Raji (cell line): ENCODE measurements around the gene HS2ST1.

Source experiments
- POLR2A ChIP-seq: IDR thresholded peaks from 2 replicates; pipeline ENCODE4 v1.6.1; 2011; ENCODE audit warnings: low read depth, low read length, control low read depth; ENCODE audit not compliant: insufficient read depth

HS2ST1 gene

DNA sequence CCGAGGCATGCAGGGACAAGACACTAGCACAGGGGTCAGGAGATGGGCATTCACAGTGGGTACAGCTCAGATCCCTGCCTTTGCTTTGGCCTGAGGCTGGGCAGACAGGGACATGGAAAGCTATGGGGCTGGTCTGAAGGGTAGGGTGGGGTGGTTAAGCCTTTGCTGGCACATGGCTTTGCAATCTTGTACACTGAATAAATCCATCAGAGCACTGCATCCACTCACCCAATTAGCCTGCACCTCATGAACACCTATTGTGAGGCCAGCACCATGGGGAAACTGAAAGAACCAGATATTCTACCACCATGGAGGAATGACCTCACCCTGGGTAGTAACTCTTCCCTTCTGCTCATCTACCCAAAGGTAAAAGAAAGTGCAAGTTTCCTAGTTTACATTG is 214.6 kb downstream of the HS2ST1 start:
- no peak for TF ChIP-seq POLR2A

DNA sequence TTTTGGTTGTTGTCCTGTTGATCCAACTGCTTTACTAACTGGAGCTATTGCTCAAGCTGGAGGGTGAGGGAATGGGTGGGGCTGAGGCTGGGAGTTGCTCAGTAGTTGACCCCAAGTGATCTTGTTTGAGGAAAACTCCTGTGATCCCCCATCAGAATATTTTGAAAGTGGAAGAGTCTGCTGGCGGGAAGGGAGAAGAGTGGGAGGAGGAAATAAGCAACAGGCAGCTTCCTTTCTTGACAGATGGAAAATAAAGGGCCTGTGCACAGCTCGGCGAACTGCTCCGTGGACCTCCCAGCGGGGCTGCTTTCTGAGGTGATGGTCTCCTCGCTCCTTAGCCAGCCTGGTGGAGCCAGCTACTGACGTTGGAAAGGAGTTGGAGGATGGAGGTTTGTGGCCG is 215.2 kb downstream of the HS2ST1 start:
- no peak for TF ChIP-seq POLR2A

DNA sequence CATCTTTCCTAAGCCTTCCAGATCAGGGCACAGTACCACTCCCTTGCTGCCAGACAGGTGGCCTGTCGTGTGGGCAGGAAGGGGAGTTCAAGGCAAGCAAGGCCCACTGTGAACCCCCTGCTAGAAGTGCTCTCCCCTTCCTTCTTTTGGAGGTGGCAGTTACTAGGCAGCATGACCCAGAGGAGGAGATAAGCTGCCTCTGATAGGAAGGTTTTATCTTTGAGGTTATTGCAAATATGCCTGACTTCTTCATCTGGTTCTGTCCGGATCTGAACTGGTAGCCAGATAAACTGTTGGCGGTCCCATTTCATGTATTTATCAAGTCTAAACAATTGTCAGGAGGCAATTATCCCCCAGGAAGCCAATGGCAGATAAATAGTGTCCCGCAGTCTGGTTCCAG is 216.0 kb downstream of the HS2ST1 start:
- no peak for TF ChIP-seq POLR2A

DNA sequence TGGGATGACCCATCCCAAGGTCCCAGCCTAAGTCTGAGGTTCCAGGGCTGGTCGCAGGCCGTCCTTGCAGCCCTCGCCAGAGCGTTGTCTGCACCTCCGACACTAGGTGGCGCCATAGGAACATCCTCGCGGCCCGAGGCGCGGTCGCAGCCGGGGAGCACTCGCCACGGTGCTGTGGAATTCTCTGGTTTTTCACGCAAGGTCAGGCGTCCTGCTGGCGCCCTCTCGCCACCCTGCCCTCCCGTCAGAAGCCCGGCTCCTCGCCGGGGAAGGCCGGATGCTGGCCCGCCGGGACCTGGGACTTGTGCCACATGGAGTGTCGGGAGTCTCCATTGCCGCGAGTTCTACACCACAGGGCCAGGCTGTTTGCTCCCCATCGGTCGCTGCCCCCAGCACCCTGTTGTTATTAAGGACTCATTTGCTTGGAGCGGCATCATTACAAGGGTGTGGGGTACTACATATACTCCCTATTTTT is 217.4 kb downstream of the HS2ST1 start:
- TF ChIP-seq POLR2A = no peak

DNA sequence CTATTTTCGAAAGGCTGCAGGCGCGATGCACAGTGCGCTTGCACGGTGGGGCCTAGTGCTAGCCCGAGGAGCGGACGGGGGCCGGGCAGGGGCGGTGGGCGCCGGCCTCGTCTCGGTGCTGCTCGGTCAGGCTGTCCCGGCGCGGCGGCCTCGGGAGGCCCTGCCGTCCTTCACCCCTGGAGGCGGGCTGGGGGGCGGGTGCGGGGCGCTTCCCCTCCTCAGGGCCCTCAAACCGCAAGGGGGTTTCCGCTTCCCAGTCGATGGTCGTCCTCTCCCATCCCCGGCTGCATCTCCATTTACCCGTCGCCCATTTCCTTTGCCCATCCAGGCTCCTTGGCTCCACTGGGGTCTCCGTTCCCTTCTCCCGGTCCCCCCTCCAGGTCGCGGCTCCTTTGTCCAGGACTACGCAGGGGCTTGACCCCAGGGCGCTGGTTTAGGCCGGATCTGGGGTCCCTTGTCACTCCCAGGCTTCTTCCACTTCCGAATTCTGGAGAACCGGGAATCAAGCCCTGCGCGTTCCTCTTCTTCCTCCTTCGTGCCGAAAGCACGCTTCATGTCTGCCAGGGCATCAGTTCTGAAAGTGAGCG is 217.9 kb downstream of the HS2ST1 start:
- no peak for TF ChIP-seq POLR2A

DNA sequence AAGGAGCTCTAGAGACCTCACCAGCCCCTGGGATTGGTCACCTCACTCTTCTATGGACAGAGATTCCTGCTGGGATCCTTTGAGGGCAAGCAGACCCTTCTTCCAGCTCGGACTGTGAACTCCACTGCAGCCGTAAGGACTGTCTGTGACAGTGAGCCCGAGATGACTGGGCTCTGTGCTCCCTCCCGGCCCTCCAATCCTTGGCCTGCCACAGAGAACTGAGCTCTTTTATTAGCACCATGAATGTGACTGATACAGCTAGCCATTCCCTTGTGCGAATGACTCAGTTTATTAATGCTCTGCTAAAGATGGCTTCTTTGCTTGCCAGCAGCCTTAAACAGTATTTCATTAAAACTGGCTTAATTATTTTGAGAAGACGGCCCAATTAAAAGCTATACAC is 219.6 kb downstream of the HS2ST1 start:
- no peak for TF ChIP-seq POLR2A

DNA sequence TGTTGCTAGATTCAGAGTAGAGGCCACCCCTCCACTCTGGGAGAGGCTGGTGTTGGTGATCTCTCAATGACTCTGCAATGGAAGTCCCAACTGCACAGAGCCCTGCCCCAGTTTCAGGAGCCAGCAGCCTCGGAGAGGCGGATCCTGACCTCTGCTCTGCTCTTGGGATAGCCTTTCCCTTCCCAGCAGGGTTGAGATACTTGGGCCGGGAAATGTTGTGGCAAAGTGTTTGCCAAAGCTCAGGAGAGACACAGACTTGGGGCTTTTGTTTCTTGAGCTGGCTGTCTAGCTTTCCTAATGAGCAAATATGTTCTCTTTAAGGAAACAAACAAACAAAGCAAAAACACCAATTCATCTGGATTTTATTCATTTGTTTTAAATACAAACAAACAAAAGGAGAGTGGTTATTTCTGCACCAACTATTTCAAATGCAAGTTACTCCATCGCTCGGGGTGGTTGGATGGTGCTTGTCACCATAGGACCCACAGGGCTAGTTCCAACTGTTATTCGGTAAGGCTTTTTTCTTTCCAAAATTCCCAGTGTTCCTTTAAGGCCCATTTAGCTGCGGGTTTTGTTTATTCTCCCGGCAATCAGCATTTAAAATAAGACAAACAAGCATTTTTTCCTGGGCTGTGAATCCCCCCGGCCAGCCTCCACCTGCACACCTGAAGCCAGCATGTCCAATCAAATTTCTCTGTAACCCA is 220.3 kb downstream of the HS2ST1 start:
- TF ChIP-seq POLR2A = no peak

DNA sequence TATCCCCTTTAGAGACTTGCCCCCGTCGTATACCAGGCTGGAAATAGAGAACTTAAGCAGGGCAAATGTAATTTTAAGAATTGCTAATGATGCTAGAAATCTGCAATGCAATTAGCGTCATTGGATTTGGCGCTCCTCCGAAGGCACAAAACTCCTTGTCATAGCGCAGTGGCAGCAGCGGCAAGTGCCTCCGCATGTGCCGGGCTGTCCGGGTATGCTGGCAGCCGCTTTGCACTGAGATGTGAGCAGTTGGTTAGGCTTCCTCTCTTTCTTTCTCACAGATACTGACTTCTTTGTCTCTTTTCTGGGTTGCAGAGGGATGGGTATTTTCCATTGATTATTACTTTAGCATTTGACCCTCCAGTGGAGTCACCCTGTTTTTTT is 220.9 kb downstream of the HS2ST1 start:
- no peak for TF ChIP-seq POLR2A

DNA sequence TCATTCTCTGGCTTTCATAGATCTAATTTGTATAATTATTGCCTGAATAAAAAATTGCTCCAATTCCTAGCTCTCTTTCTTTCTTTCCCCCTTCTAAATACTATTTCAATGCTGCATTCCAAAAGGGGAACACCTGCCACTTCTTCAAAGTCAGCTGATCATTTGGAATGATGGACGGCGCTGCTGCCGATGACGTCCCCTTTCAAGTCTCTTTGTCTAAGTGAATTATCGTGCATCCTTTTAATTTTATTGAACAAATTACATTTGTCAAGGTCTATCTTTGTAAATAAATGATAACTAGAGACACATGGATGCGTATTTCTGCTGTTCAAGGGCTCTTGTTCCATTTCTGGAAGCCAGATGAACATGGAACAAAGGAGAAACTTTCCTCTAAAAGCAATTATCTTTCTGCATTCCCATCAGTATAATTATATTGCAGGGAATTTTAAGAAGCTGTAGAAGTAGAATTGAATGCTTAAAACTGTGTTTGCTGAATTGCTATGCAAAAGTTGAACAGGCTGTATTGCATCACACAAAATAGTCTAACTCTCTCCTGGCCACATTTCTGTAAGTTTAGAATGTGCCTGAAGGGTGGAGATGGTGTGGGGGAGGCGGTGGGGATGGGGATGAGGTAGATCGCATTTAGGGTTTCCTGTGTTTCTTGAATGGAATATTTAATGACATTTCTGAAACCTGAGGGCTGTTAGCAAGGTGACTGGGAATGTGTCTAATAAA is 222.3 kb downstream of the HS2ST1 start:
- no peak for TF ChIP-seq POLR2A

DNA sequence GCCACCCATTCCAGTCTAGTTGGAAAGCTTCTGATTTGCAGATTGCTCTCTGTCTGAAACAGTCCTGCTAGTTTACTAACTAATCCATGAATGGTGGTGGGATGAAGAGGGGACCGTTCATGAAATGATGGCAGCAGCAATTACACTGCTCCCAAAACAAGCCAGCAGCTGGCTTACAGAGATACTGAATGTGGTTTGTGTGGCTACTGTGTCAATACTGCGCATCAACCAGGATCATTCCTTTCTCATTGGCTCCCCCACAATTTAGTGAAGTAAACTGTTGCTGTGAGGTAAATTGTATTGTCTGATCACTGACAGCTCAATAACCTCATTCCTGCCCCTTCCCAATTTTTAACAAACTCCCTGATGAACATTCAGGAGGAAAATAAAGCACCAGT is 222.9 kb downstream of the HS2ST1 start:
- TF ChIP-seq POLR2A = no peak

DNA sequence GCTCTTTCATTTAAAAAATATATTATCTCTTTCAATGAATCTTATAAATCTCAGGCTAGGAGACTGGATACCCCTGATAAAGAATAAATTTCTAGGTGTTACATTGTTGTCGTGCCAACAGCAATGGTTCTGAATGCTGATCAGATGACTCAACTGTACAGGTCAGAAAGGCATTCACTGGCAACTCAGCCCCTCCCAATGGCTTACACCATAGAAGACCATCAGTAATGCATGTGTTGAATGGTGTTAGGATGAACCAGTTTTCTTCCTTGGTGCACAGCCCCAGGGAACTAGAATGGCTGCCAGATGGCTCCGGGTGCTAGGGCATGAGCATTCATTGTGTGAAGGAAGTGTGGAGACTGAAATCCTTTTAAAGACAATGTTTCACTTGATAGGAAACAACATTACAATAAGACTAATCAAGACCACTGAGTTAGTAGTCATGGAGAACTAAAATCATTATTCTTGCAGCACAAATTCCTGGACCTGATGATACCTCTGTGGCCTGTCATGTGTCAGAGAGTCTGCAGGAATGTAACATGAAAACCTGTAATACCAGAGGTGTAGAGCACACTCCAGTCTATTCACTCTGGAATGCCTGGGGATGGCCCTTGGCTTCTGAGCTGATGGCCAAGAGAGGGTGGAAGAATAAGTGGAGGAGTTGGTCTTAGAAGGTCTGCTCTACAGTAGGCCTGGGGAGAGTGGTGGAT is 226.6 kb downstream of the HS2ST1 start:
- TF ChIP-seq POLR2A = no peak

DNA sequence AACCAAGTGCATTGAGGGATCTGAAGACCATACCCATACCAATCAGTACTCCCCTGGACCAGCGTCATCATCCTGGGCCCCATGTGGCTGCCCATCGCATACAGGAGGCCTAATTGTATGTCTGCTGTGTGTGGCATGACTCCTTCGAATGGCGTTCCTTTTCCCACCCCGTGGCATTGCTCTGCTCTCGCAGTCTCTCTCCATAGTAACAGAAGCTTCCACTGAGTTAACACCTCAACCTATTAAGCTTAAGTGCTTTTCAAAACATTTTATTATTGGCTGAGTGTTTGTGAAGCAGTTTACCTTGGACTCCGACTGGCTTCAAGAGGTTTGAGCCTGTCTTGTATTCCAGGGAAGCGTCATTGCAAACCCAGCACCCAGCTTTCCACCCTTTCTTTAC is 227.1 kb downstream of the HS2ST1 start:
- TF ChIP-seq POLR2A = no peak

DNA sequence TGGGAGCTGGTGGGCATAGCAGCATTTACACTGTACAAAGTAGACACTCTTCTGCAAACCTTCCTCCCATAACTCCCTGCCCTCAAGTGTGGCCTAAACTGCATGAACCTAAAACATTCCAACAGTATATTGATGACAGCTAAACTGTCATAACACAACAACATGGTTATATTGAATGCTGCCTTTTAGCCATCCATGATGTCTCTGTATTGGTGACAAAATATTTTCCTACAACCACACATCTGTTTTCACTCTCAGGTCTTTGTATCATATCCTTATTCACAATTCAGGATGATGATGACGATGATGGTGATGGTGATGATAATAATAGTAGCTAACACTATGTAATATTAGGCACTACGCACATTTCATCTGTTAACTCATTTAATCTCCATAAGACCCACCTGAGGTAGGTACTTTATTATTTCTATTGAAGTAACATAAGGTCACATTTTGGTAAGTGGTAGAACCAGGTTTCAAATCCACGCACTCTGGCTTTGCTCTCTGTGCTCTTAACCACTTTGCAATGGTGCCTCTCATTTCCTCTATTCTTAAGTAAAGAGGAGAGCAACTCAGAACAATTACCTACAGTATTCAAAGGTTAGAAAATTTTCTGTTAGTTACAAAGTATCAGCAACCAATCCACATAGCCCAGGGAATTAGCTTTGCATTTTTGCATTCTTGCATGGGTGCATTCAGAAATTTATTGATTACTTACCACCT is 229.1 kb downstream of the HS2ST1 start:
- TF ChIP-seq POLR2A = no peak

DNA sequence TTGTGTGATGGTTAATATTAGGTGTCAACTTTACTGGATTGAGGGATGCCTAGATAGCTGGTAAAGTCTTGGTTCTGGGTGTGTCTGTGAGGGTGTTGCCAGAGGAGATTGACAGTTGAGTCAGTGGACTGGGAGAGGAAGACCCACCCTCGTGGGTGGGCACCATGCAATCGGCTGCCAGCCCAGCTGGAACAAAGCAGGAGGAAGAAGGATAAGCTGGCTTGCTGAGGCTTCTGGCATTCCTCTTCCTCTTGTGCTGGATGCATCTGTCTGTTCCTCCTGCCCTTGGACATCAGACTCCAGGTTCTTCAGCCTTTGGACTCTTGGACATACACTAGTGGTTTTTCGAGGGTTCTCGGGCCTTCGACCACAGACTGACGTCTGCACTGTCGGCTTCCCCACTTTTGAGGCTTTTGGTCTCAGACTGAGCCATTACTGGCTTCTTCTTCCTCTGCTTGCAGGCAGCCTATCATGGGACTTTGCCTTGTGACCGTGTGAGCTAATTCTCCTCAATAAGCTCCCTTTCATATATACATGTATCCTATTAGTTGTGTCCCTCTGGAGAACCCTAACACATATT is 230.0 kb downstream of the HS2ST1 start:
- no peak for TF ChIP-seq POLR2A

DNA sequence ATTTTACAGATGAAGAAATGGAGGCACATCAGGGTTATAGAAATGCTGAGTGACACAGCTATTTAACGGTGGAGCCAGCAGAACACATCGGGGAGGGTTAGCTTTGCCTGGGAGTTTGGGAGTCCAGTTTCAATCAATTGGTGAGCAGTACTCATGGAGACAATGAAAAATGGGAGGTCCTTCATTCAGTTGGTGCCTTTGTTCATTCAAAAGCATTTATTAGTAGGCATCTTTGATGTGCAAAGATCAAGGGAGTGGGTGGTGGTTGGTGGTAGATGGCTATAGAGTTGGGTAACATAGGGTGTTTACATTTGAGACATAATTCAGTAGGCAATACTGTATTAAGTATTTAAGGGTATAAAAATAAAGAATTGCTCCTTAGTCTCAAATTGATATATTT is 230.5 kb downstream of the HS2ST1 start:
- TF ChIP-seq POLR2A = no peak
